ENCODE data around the gene THRA.
A peak's percentile ranks its signal among the peaks of the same experiment; 100 is the strongest.

THRA gene

DNA sequence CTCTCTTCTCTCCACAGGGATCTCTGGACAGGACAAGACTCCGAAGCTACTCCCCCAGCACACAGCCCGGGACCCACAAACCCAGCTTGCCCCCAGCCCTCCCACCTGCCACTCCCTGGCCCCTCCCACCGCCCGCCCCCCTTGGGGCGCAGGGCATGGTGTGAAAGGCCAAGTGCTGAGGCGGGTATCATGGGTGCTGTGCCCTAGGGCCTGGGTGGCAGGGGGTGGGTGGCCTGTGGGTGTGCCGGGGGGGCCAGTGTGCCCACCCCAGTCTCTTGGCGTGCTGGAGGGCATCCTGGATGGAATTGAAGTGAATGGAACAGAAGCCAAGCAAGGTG lies 11.4 kb downstream of the THRA start:
- DNase-seq (ENCODE audit: low read depth, low spot score), result no peak

GRCh38 chr17:40074871-40075200 lies 12.1 kb downstream of the THRA start:
- H3K4me3 ChIP-seq (ENCODE audit: low read length), result no peak overlapping the region
- DNase-seq (ENCODE audit: low read depth, low spot score), result no peak

More for the DNA sequence above, 11.4 kb downstream of the THRA start:
- no peak overlapping the region for H3K4me3 ChIP-seq (ENCODE audit: low read length)

- DNase-seq (ENCODE audit: low read depth, low spot score), result peak; percentile 51
- no peak overlapping the region for H3K4me3 ChIP-seq (ENCODE audit: low read length)
These were observed 12.6 kb downstream of the THRA start for GRCh38 chr17:40075201-40075941.

- no peak overlapping the region for H3K4me3 ChIP-seq (ENCODE audit: low read length)
- no peak for DNase-seq (ENCODE audit: low read depth, low spot score)
These were observed 13.3 kb downstream of the THRA start for GRCh38 chr17:40075942-40076498.

- no peak for DNase-seq (ENCODE audit: low read depth, low spot score)
- no peak overlapping the region for H3K4me3 ChIP-seq (ENCODE audit: low read length)
These were observed 13.8 kb downstream of the THRA start for GRCh38 chr17:40076591-40076990.

- DNase-seq (ENCODE audit: low read depth, low spot score), result no peak
- no peak overlapping the region for H3K4me3 ChIP-seq (ENCODE audit: low read length)
These were observed 16.8 kb downstream of the THRA start for GRCh38 chr17:40079545-40079944.

DNA sequence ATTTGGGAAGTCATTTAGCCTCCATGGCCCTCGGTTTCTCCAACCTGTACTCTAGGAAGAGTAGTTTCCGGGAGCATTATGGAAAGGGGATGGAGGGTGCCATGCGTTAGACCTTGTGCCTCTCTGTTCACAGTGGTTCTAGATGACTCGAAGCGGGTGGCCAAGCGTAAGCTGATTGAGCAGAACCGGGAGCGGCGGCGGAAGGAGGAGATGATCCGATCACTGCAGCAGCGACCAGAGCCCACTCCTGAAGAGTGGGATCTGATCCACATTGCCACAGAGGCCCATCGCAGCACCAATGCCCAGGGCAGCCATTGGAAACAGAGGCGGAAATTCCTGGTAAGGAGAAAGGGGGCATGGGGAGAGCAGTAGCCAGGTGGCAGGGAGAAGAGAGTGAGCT lies 21.7 kb downstream of the THRA start:
- H3K4me3 ChIP-seq (ENCODE audit: low read length), result no peak overlapping the region
- no peak for DNase-seq (ENCODE audit: low read depth, low spot score)

- H3K4me3 ChIP-seq (ENCODE audit: low read length), result no peak overlapping the region
- no peak for DNase-seq (ENCODE audit: low read depth, low spot score)
These were observed 23.6 kb downstream of the THRA start for GRCh38 chr17:40086150-40087044.

GRCh38 chr17:40087049-40087794 lies 24.5 kb downstream of the THRA start:
- no peak for DNase-seq (ENCODE audit: low read depth, low spot score)

DNA sequence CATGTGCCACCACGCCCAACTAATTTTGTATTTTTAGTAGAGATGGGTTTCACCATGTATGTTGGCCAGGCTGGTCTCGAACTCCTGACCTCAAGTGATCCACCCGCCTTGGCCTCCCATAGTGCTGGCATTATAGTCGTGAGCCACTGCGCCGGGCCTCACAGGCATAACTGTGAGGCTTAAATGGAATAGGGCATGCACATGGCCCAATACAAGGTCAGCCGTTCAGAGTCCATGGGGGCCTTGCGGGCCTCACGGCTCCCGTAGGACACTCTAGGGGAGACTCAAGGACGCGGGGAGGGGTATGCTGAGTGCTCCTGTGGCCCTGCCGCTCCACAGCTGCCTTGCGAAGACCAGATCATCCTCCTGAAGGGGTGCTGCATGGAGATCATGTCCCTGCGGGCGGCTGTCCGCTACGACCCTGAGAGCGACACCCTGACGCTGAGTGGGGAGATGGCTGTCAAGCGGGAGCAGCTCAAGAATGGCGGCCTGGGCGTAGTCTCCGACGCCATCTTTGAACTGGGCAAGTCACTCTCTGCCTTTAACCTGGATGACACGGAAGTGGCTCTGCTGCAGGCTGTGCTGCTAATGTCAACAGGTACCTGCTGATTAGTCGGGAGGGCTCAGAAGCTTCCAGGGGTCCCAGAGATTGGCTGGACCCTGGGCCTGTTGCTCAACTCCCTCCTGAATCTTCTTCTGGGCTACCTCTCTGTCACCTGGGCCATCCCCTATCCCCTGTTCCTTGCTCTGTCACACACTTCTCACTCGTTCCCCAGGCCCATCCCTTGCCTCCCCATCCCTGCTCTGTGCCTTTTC lies 25.3 kb downstream of the THRA start:
- no peak overlapping the region for H3K4me3 ChIP-seq (ENCODE audit: low read length)
- DNase-seq (ENCODE audit: low read depth, low spot score), result no peak

More at GRCh38 chr17:40087049-40087794, 24.5 kb downstream of the THRA start:
- H3K4me3 ChIP-seq (ENCODE audit: low read length), result no peak overlapping the region

GRCh38 chr17:40089077-40089895 lies 26.5 kb downstream of the THRA start:
- no peak for DNase-seq (ENCODE audit: low read depth, low spot score)
- no peak overlapping the region for H3K4me3 ChIP-seq (ENCODE audit: low read length)

- DNase-seq (ENCODE audit: low read depth, low spot score), result no peak
- no peak overlapping the region for H3K4me3 ChIP-seq (ENCODE audit: low read length)
These were observed 27.7 kb downstream of the THRA start for GRCh38 chr17:40090237-40091119.

GRCh38 chr17:40091691-40092397 lies 29.1 kb downstream of the THRA start:
- H3K4me3 ChIP-seq (ENCODE audit: low read length), result no peak overlapping the region
- DNase-seq (ENCODE audit: low read depth, low spot score), result no peak

DNA sequence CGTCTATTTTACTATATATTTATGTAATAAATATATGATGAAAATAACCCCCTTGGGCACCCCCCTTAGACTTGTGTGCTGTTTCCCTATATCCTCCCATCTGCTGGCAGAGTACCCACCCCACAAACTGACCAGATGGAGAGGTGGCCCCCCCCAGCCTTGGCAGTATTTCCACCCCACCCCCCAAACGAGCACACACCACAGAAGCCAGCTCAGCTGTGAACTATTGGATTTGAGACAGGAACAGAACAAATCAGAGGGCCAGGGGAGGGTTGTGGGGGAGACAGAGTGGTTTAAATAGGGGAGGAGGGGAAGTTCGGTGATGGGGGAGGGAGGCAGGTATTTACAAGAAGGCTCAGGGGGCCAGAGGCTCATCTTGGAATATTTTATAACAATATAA lies 29.8 kb downstream of the THRA start:
- DNase-seq (ENCODE audit: low read depth, low spot score), result no peak
- H3K4me3 ChIP-seq (ENCODE audit: low read length), result no peak overlapping the region

DNA sequence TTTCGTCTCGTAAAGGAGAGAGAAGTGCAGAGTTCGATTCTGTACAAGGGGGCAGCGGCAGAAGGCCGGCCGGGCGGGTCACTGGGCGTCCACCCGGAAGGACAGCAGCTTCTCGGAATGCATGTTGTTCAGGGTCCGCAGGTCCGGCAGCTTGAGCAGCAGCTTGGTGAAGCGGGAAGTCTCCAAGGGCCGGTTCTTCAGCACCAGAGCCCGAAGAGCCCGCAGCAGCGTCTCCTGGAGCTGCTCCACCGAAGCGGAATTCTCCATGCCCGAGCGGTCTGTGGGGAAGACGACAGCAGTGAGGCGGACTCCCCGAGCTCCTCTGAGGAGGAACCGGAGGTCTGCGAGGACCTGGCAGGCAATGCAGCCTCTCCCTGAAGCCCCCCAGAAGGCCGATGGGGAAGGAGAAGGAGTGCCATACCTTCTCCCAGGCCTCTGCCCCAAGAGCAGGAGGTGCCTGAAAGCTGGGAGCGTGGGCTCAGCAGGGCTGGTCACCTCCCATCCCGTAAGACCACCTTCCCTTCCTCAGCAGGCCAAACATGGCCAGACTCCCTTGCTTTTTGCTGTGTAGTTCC lies 30.3 kb downstream of the THRA start:
- no peak overlapping the region for H3K4me3 ChIP-seq (ENCODE audit: low read length)
- DNase-seq (ENCODE audit: low read depth, low spot score), result no peak

GRCh38 chr17:40093580-40094201 lies 30.9 kb downstream of the THRA start:
- no peak for DNase-seq (ENCODE audit: low read depth, low spot score)
- no peak overlapping the region for H3K4me3 ChIP-seq (ENCODE audit: low read length)
